Measurements from ENCODE around the gene IMPG2. TPM values are rescaled to one million over a fixed set of nuclear protein-coding genes. Genes with fewer than 3 reads are reported as not detected.

The IMPG2 gene
- total RNA-seq, 1 experiment from 2014 or later: under 0.01 TPM

DNA sequence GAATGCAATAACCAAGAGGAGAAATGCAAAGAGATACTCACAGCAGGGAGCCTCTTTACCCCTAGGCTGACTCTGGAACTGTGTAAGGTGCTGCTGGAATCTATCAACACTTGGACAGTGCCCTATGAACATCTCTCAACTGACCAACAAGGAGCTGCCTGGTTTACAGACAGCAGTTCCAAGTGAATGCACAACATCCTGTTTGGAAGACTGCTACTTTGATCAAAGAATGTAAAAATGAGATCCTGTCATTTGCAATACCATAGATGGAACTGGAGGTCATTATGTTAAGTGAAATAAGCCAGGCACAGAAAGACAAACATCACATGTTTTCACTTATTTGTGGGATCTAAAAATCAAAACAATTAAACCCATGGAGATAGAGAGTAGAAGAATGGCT, 136.3 kb downstream of the IMPG2 start:
- no peak for DNase-seq (ENCODE audit: low read depth)

- no peak for DNase-seq (ENCODE audit: low read depth)
Observed at GRCh38 chr3:101183151-101183550, 137.2 kb downstream of the IMPG2 start.

DNA sequence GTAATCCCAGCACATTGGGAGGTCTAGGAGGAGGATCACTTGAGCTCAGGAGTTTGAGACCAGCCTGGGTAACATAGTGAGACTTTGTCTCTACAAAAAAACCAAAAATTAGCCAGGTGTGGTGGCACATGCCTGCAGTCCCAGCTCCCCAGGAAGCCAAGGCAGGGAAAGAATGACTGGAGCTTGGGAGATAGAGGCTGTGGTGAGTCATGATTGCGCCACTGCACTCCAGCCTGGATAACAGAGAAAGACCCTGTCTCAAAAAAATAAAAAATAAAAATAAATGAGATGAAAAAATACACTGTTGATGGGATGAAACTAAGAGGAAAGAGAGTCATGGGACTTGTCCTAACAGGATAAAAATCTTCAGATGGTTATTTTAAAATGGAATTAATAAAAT, 137.6 kb downstream of the IMPG2 start:
- peak; percentile 39 for DNase-seq (ENCODE audit: low read depth)

- no peak for DNase-seq (ENCODE audit: low read depth)
Observed at GRCh38 chr3:101181801-101182200, 138.6 kb downstream of the IMPG2 start.

- DNase-seq (ENCODE audit: low read depth): no peak
Observed at GRCh38 chr3:101179637-101180036, 140.7 kb downstream of the IMPG2 start.

- no peak for DNase-seq (ENCODE audit: low read depth)
Observed at GRCh38 chr3:101177577-101177976, 142.8 kb downstream of the IMPG2 start.

Other genes with a start within 250 kb of the IMPG2 start
- gene SENP7, start 192.6 kb upstream of the IMPG2 start, total RNA-seq (2014; rRNA removed; shearing (Covaris generic)): 7.8 and 8.6 TPM in 2 replicates
- gene TRMT10C, start 241.3 kb upstream of the IMPG2 start, total RNA-seq (2014; rRNA removed; shearing (Covaris generic)): 47.6 and 53.6 TPM in 2 replicates

All from M059J (cell line).